NCI-H2171 treated with DMSO at 0.1 percent for 48 hours (cell line): ENCODE results near the gene UNC13C.

Experiments used
- DNase-seq: peaks from one replicate; lab custom pipeline; 2025; lab: John Stamatoyannopoulos, UW

Gene UNC13C

DNA sequence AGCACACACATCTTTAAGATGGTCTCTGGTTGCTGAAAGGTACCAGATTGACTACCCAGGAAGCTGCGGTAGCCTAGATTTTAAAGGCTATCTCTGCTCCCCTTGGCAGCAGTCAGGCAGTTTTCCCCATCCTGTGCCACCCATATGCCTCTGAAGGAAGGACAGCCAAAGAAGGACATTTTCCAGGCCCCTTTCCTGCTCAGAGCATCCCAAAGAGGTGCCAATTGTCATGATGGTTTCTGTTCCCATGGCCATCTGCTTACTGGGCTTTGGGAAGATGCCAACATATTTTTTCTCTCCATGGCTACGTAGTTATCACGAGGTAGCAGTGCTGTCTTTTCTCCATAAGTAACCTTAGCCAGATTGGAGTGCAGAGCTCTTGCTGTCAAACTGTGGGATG is 39.7 kb downstream of the UNC13C start:
- DNase-seq: no peak

DNA sequence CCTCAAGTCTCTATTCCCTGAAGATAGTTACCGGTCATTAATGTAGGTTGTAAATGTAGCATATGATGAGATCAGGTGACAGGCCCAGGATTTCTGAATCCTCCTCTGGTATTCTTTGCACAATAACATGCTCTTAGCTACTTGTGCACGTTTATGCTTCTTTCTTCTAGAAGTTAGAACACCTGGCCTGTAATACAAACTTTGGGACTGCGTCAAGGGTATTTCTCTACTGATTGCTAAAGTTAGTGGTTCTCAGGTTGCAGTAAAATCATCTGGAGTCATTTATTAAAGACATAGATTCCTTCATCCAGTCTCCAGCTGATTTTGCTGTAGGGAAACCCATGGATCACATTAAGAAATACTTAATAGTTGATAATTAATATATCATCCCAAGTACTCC is 48.0 kb downstream of the UNC13C start:
- no peak for DNase-seq

DNA sequence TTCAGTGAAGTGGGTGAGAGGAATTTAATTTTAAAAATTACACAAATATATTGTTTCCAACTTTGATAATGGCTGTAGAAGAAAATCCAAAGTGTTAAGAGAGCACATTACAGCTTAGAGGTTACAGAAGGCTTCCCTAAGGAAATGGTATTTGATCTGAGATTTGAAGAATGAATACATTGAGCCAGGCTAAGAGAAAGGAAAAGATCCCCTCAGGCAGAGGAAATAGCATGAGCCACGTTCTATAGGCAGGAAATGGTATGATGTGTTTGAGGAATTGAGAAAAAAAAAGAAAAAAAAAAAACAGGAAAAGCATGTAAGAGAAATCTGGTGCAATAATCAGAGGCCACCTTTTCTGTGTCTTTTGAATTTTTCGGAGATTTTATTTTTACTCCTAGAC is 48.6 kb downstream of the UNC13C start:
- DNase-seq: no peak

DNA sequence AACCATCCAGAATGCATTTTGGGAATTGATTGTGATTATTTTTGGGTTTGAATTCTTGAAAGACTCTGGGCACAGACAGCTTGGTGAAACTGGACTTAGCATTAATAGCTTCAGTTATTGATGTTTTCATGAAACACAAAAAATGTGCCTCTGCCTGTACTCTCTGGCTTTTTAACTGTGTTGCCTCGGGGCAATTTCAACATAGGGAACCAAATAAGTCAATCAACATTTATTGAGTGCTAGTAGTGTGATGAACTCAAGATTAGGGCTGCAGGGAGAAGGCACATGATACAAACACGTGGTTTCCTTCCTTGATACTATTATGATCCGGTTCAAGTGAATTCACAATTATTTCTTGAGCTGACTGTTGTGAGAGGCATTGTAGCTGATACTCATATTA is 50.8 kb downstream of the UNC13C start:
- no peak for DNase-seq

DNA sequence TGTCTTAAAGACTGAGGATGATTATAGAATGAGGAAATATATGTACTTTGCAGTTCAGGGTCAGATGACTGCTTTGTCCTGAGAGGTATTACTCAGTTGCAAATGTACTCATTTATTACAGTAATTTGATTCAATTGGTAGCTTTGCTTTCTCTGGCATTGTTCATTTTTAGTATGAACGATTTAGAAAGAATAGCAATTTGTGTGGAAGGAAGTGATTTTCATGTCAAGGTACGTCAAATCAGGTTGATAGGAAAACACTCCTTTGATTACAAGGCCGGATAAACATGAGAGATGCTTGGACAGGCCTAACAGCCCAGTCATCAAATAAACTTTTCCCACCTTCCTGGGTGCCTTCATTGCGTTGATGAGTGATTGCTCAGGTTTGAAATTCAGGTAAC is 53.8 kb downstream of the UNC13C start:
- no peak for DNase-seq

DNA sequence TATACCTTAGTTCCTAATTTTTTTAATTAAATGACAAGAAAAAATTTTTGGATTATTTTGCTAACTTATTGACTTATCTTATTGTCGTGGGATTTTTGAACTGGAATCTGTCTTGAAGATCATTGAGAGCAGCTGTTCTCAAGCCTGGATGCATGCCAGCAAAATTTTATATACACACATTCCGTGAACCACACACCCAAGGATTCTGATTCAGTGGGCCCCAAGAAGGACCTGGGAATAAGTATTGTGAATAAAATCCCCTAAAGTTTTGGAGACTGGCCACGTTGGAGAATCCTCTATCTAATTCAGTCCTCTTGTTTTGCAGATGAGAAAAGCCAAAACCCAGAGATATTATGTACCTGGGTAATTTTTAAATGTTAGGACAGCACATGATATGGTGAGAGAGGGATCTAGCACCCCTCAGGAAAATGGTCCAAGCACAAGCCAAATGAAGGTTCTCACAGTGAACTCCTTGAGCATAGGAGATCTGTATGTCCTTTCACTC is 55.2 kb downstream of the UNC13C start:
- DNase-seq: no peak

DNA sequence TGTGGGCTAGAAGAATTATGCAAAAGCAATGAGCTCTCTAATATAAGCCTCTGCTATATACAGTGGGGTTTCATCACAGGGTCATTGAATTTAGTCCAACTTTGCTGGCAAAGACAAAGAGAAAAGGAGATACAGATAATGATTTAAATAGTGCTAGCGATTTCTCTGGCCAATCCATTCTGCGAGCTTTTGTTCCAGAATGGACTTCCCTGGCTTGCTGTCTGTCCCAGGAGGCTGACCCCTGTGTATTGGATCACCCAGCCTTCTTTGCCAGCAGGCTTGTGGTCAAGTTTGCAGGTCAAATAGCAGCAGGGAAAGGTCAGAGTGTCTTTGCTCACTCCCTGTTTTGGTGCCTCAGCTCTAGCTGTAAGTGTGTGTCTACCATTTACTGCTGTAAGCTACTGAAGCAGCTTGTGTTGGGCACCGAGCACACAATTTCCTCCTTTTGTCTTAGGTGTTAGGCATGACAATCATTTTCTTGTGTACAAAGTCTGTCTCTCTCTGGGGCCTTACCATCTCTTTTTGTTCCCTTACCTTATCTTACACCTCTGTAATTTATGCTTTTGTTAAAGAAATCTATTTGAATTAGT is 55.7 kb downstream of the UNC13C start:
- DNase-seq: no peak

DNA sequence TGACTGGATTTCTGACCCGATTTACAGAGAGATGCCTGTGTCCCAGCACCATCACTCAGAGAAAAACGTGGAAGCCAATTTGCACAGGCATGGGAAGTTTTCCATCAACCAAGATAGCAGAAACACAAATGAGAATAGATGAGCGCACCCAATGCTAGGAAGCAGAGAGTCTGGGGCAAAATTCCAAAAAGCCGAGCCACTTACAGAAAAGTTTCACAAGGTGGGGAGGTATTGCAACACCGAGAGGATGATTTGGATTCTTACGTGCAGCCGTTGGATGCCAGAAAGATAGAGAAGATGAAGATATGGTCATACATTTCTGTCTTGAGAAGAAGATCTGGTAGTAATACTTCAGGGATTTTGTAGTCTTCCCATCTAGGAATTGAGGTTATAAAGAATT is 57.4 kb downstream of the UNC13C start:
- no peak for DNase-seq

DNA sequence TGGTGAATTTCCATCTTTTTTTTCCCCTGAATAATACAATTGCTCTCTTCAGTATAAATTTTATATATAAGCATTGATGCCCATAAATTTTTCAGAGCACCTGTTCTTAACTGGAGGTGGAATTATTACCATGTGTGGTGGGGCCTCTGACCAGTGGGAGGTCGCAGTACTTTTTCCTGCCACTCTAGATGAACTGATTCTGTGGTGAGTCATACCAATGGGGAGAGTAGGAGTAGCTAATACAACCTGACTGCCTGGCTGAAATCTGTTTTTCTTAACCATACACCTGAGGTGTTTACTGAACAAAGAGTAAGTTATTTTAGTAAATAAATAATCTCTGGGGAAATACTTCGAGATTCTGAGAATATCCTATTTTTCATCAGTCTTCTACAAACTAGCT is 67.2 kb downstream of the UNC13C start:
- DNase-seq: no peak

DNA sequence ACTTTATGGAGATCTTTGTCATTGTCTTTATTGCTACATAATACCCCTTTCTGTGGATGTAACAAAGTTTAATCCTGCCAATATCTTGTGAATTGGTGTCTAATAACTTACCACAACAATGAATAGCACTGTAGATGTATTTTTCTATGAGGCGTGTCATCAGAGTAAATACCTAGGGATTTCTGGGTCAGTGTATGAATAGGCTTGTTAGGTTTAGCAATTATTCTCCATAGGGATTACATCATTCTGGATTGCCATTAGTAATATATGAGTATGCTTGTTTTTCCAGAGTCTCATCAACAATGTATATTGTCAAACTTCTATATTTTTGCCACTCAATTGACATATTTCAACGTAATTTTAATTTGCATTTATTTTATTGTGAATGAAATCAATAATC is 67.9 kb downstream of the UNC13C start:
- DNase-seq: no peak

DNA sequence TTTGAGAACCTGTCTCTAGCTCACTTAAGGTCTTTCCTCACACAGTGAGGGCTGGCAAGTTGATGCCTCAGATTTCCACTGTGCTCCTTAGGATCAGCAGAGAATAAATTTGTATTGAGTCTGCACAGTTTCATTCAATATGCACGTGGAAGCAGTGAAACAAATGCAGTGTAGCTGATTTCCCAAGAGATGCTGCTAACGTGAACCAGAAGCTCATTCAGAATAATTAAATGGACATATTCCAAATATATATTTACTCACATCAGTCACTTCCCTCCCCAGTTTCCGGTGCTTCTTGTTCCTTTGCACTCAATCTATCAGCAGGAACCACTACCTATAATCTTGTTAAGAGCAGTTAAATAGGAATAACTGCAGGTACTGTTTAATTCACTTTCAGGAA is 86.1 kb downstream of the UNC13C start:
- no peak for DNase-seq

DNA sequence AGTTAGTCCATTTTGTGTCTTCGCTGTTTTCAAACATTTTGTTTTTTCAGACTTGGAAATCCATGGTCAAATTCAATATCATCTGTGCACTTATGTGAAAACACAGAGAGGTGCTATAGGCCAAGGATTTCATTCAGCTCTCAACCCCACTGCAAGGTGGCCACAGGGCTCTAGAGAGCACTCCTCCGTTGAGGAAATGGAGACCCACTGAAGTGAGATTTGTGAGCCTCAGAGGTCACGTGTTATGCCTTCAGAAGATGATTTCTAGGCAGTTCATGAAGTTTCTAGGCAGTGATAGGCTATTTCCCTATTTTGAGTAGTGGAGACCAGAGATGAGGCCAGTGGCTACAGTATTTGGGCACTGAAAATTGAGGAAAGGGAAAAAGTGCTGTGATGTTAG is 88.2 kb downstream of the UNC13C start:
- DNase-seq: no peak

DNA sequence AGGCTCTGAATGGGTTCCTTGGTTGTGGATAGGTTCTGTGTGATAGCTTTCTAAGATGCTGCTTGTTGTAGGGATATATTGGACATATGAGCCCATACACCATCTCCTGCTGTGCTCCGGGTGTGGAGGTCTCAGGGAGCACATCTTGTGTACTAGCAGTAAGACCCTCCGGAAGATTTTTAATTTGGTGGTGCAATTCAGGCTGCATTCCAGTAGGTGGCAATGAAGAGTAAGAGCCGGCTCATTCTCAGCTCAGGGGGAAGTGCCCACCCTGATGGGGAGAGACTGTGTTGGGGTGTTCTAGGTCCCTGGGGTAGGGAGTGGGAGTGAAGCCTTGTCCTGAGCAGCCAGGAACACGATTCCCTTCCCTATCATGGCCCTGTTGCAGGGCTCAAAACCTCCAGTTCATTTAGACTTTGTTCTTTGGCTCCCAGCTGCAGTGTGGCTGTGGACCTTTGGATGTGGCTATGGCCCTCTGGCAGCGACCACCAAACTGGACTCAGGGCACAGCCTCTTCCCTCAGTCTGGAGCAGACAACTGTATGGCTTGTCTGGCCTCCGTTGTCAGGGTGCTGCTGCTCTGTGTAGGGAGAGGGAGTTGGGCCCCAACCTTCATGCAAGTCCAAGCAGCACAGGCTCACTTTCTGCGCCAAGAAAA is 104.7 kb downstream of the UNC13C start:
- peak; percentile 2 for DNase-seq

DNA sequence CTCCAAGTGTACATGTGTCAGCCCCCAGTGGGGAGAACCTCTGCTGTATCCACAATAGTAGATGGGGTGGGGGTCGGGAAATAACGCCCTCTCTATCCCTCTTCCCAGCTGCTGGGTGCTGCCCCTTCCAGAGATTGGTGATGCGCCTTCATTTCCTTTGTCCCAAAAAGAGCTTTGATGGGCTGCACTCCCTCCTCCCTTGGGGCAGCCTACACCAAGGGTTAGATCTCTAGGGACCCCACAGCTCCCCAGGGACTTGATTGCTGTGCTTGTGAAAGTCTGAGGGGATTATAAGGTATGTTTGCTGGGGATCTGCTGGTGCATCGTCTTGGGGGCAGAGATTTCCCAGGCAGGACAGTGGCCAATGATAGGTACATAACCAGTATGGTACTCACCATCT is 105.3 kb downstream of the UNC13C start:
- no peak for DNase-seq

DNA sequence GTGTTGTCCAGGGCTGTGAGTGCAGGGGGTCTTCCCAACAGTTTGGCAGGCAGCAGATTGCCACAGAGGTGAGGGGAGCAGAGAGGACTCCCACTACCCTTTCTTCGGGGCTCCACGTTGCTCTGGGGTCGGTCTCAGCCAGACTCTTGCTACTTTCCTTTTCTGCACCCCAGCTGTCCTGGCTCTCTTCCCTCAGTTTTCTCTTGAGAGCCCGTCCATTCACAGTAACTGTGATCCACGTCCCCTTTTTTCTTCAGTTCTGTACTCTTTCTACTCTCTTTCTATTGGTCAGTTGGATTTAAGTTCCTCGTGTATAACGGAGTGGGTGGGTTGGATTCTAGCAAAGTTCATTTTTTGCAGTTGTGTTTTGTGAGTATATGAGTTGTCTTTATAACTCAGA is 105.8 kb downstream of the UNC13C start:
- no peak for DNase-seq

DNA sequence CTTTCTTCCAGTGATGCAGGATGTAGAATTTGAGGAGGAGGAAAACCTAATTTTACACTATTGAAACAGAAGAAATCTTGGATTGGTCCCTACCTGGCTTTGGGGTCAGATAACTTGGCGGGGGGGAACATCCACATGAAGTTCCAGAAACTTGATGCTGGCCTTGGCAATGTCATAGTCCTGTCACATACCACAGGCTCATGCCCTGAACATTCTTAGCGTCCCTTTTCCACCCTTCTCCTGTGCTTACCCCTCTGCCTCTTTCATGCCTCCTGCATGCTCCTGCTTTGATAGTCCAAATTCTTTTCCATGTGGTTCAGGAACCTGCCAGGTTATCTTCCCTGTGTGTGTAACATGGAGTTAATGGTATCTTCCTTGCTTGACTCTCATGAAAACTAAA is 110.6 kb downstream of the UNC13C start:
- no peak for DNase-seq

DNA sequence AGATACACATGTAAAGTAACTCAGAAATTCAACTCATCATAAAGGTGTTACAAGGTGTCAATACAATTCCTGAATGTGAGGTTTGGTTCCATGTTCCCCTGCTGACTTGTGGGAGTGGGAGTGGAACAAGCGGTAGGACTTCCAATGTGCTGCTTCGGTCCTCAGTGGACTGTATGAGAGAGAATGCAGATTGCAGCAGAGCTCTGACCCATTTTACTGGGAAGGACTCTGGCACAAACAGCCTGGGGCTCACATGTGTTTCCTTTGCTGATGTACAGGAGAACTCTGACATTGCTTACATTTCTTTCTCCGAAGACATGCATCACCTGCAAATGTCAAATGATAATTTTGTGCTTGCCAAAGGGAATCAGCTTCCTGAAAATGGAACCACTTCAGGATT is 111.5 kb downstream of the UNC13C start:
- no peak for DNase-seq

DNA sequence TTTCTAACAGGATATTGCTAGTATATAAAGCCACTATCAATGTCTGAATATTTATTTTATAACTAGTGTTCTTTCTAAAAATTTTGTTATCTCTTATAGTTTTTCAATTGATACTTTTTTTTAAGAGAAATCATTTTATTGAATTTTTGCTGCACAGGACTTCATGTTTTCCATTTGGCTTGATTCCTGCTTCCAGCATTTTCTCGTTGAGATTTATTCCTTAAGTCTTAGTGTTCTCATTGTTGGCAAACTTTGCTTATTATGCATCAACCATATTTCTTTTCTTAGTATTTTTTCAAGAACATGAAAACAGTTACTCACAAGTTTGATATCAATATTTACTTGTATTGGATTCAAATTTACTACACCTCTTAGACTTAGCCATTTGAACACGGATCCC is 113.4 kb downstream of the UNC13C start:
- DNase-seq: no peak

DNA sequence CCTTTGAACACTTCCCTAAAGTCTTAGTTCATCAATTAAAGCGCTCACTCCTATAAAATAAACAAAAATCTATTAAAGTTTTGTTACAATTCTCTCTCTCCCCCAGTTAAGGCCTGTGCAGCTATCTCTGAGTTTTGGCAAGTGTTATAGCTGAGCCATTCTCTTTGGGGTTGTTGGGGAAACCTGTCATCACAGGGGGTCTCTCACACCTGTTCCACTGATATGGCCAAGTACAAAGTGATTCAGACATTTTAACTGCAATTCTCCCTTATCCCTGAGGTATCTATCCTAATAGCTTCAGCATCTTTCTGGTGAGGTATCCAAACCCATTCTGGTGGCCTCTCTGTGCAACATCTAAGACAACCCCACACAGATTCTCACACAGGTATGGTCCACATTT is 116.4 kb downstream of the UNC13C start:
- DNase-seq: no peak

DNA sequence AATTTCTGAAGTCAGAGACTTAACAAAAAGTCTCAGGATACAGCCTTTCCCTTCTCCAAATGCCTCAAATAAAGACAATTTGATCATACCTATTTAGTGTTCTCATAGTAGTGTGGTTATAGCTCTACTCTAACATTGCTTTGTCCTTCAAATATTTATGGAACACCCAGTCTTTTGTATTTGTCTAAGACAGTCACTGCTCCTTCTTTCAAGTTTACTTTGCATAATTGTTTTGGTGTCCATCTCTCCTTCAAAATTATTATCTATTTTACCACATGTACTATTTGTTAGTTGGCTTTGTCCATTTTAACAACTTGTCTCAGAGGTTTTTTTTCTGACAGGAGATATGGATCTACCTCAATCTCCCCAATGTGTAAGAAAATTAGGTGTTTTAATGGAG is 118.8 kb downstream of the UNC13C start:
- no peak for DNase-seq

DNA sequence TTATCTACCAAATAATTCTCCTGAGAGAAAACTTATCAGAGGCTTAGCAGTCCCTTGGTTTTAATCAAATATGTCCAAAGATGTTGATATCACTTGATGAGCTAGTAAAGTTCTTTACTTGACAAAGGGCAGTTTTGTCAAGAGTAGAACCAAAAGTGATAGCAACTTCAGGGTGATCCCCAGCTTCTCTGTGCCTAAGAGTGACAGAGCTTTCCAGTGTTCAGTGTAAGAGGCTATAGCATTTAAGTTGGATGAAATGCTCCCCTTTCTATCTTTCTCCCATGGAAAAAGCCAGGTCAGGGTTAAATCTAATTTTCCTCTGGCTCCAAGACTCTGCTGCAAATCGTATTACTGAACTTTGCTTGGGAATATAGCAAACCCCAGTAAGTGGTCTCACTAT is 120.8 kb downstream of the UNC13C start:
- no peak for DNase-seq

DNA sequence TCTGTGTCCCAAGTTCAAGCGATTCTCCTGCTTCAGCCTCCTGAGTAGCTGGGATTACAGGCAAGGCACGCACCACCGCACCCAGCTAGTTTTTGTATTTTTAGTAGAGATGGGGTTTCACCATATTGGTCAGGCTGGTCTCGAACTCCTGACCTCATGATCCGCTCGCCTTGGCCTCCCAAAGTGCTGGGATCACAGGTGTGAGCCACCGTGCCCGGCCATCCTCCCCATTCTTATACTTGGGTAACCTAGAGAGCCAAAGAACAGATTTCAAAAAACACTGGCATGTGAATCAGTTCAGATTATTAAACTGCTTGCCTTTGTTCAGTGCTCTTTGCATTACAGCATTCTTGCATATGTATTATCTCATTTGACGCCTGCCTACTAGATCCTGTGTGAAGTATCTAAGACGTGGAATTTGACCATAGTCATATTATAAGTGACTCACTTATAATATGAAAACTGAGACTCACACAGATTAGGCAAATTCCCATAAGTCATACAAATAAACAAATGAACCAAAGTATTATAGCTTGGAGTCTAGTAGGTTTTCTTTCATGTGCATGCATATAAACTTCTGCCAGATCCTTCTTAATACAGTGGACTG is 123.5 kb downstream of the UNC13C start:
- DNase-seq: no peak

DNA sequence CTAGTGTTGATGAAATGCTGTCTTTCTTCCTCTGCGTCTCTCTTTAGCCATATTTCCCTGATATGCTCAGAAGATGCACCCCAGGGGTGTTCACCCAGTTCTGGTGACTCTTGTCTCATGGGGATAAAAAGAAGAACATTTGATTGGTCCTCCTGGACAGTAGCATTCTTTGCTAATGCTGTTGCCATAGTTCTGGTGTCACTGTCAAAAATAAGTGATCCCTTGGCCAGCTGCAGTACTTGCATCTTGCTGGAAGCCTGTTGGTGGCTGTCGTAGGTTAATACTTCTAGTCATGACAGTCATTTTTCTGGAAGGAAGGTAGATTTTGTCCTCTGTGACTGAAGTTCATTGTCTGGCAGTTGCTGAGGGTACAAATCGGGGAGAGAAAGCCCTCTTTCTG is 124.5 kb downstream of the UNC13C start:
- DNase-seq: no peak

DNA sequence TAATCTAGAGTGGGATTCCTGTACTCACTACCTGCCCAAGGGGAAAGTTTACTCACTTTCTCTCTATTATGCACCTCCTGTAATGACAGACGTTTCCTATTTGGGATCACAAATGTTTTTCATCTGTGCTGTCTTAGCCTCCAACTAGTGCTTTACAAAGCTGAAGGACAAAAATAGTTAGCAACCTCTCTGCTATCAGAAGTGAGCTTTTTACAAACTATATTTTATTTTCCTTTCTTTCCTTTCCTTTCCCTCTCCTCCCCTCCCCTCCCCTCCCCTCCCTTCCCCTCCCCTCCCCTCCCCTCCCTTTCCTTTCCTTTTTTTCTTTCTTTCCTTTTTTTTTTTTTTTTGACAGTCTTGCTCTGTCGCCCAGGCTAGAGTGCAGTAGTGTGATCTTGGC is 130.8 kb downstream of the UNC13C start:
- DNase-seq: no peak
